OCI-LY1 (cell line): ENCODE data around the gene APCDD1.
A peak's percentile ranks its signal among the peaks of the same experiment; 100 is the strongest.

Experiments
- EZH2 ChIP-seq: fragments of 200-600 bp; sonication (generic), shearing (Covaris generic); IDR thresholded peaks from 2 replicates; pipeline ENCODE4 v1.8.0; 2017; ENCODE audit warnings: borderline replicate concordance, mixed run types, mild to moderate bottlenecking, antibody characterized with exemption, low read length, moderate library complexity, mixed read lengths
- TF ChIP-seq, protein P1 (sequence below): fragments of 200-600 bp; sonication (generic), shearing (Covaris generic); IDR thresholded peaks from 2 replicates; pipeline ENCODE4 v1.5.1; 2017; ENCODE audit warnings: mild to moderate bottlenecking, antibody characterized with exemption, low read length, moderate library complexity, mixed read lengths

DNA sequence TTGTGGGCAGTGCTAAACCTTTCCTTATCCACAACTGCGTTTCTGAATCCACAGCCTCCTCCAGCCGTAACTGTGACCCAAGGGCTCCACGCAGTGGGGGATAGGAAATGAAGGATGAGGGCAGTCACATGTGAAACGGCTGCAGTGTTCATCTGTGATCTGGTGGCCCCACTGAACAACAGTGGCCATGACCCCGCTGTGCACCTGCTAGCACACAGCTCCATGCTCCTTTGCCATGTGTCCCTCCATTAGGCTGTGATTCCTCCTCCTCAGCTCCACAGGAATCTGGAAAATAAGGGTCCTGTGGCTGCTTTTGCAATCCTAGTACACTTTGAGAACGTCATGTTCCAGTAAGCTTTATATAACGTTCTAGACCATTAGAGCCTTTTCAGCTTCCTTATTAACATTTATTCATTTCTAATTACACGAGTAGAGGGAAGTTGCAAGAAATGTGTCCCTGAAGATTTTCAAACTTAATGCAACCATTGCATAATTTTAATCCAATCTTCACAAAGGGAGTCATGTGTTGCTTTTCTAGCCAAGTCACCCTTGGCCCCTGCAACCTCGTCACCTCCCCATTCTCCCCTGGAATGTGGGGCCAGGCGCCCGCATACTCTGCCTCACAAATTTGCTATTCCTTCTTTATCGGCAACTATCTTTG lies 64.3 kb downstream of the APCDD1 start:
- TF ChIP-seq, protein P1, sequence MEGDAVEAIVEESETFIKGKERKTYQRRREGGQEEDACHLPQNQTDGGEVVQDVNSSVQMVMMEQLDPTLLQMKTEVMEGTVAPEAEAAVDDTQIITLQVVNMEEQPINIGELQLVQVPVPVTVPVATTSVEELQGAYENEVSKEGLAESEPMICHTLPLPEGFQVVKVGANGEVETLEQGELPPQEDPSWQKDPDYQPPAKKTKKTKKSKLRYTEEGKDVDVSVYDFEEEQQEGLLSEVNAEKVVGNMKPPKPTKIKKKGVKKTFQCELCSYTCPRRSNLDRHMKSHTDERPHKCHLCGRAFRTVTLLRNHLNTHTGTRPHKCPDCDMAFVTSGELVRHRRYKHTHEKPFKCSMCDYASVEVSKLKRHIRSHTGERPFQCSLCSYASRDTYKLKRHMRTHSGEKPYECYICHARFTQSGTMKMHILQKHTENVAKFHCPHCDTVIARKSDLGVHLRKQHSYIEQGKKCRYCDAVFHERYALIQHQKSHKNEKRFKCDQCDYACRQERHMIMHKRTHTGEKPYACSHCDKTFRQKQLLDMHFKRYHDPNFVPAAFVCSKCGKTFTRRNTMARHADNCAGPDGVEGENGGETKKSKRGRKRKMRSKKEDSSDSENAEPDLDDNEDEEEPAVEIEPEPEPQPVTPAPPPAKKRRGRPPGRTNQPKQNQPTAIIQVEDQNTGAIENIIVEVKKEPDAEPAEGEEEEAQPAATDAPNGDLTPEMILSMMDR: peak; percentile 48
- no peak for TF ChIP-seq EZH2
